ENCODE data around the gene KLF7.

KLF7 gene

GRCh38 chr2:207085110-207085509 is 80.6 kb downstream of the KLF7 start:
- H3K4me3 ChIP-seq (ENCODE audit: insufficient read depth, low read depth, low read length), result no peak overlapping the region
- H3K27ac ChIP-seq (ENCODE audit: insufficient read depth, low read depth, low read length, poor library complexity, severe bottlenecking), result no peak overlapping the region
- H3K4me1 ChIP-seq (ENCODE audit: control insufficient read depth, insufficient read depth, low read length), result no peaks in the 10 kb centered on the region
- WGBS, 2 experiments, result 93 to 95% methylated on average over 5 of the region's 5 CpGs
- H3K36me3 ChIP-seq (ENCODE audit: control insufficient read depth, insufficient read depth, low read length), result no peaks in the 10 kb centered on the region
- no peaks in the 10 kb centered on the region for H3K9me3 ChIP-seq (ENCODE audit: control insufficient read depth, low read length)
- no peaks in the 10 kb centered on the region for H3K27me3 ChIP-seq (ENCODE audit: control insufficient read depth, insufficient read depth, low read length, poor library complexity, severe bottlenecking)

- Histone ChIP-seq H3K4me3 (ENCODE audit: insufficient read depth, low read depth, low read length) (no peak overlapping the region), H3K9me3 (ENCODE audit: control insufficient read depth, low read length) (no peaks in the 10 kb centered on the region), H3K4me1 (ENCODE audit: control insufficient read depth, insufficient read depth, low read length) (no peaks in the 10 kb centered on the region), H3K27ac (ENCODE audit: insufficient read depth, low read depth, low read length, poor library complexity, severe bottlenecking) (no peak overlapping the region), H3K36me3 (ENCODE audit: control insufficient read depth, insufficient read depth, low read length) (no peaks in the 10 kb centered on the region), H3K27me3 (ENCODE audit: control insufficient read depth, insufficient read depth, low read length, poor library complexity, severe bottlenecking) (no peaks in the 10 kb centered on the region)
- WGBS, 2 experiments, result 92 to 93% methylated on average over 2 of the region's 2 CpGs
Observed at GRCh38 chr2:207083361-207084110, 82.2 kb downstream of the KLF7 start.

GRCh38 chr2:207082619-207083018 is 83.1 kb downstream of the KLF7 start:
- Histone ChIP-seq H3K9me3 (ENCODE audit: control insufficient read depth, low read length) (no peaks in the 10 kb centered on the region), H3K27me3 (ENCODE audit: control insufficient read depth, insufficient read depth, low read length, poor library complexity, severe bottlenecking) (no peaks in the 10 kb centered on the region), H3K4me3 (ENCODE audit: insufficient read depth, low read depth, low read length) (no peak overlapping the region), H3K4me1 (ENCODE audit: control insufficient read depth, insufficient read depth, low read length) (no peaks in the 10 kb centered on the region), H3K27ac (ENCODE audit: insufficient read depth, low read depth, low read length, poor library complexity, severe bottlenecking) (no peak overlapping the region), H3K36me3 (ENCODE audit: control insufficient read depth, insufficient read depth, low read length) (no peaks in the 10 kb centered on the region)
- 92 to 96% methylated on average over 2 to 3 of the region's 4 CpGs for WGBS, 2 experiments

- WGBS, 2 experiments, result 95 to 96% methylated on average over 6 of the region's 6 CpGs
- no peaks in the 10 kb centered on the region for H3K27me3 ChIP-seq (ENCODE audit: control insufficient read depth, insufficient read depth, low read length, poor library complexity, severe bottlenecking)
- H3K27ac ChIP-seq (ENCODE audit: insufficient read depth, low read depth, low read length, poor library complexity, severe bottlenecking), result no peak overlapping the region
- peaks cover 5% of the 10 kb centered on the region for H3K4me1 ChIP-seq (ENCODE audit: control insufficient read depth, insufficient read depth, low read length)
- no peaks in the 10 kb centered on the region for H3K9me3 ChIP-seq (ENCODE audit: control insufficient read depth, low read length)
- H3K36me3 ChIP-seq (ENCODE audit: control insufficient read depth, insufficient read depth, low read length), result no peaks in the 10 kb centered on the region
- H3K4me3 ChIP-seq (ENCODE audit: insufficient read depth, low read depth, low read length), result no peak overlapping the region
Observed at GRCh38 chr2:207078186-207078798, 87.5 kb downstream of the KLF7 start.

- H3K4me3 ChIP-seq (ENCODE audit: insufficient read depth, low read depth, low read length), result no peak overlapping the region
- H3K9me3 ChIP-seq (ENCODE audit: control insufficient read depth, low read length), result no peaks in the 10 kb centered on the region
- peaks cover 5% of the 10 kb centered on the region for H3K4me1 ChIP-seq (ENCODE audit: control insufficient read depth, insufficient read depth, low read length)
- H3K36me3 ChIP-seq (ENCODE audit: control insufficient read depth, insufficient read depth, low read length), result no peaks in the 10 kb centered on the region
- WGBS, 2 experiments, result 92% methylated on average over 2 of the region's 2 CpGs
- no peaks in the 10 kb centered on the region for H3K27me3 ChIP-seq (ENCODE audit: control insufficient read depth, insufficient read depth, low read length, poor library complexity, severe bottlenecking)
- no peak overlapping the region for H3K27ac ChIP-seq (ENCODE audit: insufficient read depth, low read depth, low read length, poor library complexity, severe bottlenecking)
Observed at GRCh38 chr2:207077266-207077665, 88.5 kb downstream of the KLF7 start.

GRCh38 chr2:207075456-207075855 is 90.3 kb downstream of the KLF7 start:
- Histone ChIP-seq H3K27me3 (ENCODE audit: control insufficient read depth, insufficient read depth, low read length, poor library complexity, severe bottlenecking) (no peaks in the 10 kb centered on the region), H3K4me3 (ENCODE audit: insufficient read depth, low read depth, low read length) (no peak overlapping the region), H3K36me3 (ENCODE audit: control insufficient read depth, insufficient read depth, low read length) (no peaks in the 10 kb centered on the region), H3K9me3 (ENCODE audit: control insufficient read depth, low read length) (no peaks in the 10 kb centered on the region), H3K27ac (ENCODE audit: insufficient read depth, low read depth, low read length, poor library complexity, severe bottlenecking) (no peak overlapping the region), H3K4me1 (ENCODE audit: control insufficient read depth, insufficient read depth, low read length) (peaks cover 5% of the 10 kb centered on the region)
- 94% methylated on average over 6 of the region's 6 CpGs for WGBS, 2 experiments

- Histone ChIP-seq H3K4me3 (ENCODE audit: insufficient read depth, low read depth, low read length) (no peak overlapping the region), H3K4me1 (ENCODE audit: control insufficient read depth, insufficient read depth, low read length) (peaks cover 5% of the 10 kb centered on the region), H3K36me3 (ENCODE audit: control insufficient read depth, insufficient read depth, low read length) (no peaks in the 10 kb centered on the region), H3K27ac (ENCODE audit: insufficient read depth, low read depth, low read length, poor library complexity, severe bottlenecking) (no peak overlapping the region), H3K27me3 (ENCODE audit: control insufficient read depth, insufficient read depth, low read length, poor library complexity, severe bottlenecking) (no peaks in the 10 kb centered on the region), H3K9me3 (ENCODE audit: control insufficient read depth, low read length) (no peaks in the 10 kb centered on the region)
- WGBS, 2 experiments, result 75% methylated on average over 12 of the region's 12 CpGs
Observed at GRCh38 chr2:207073801-207074678, 91.7 kb downstream of the KLF7 start.

GRCh38 chr2:207073412-207073800 is 92.3 kb downstream of the KLF7 start:
- Histone ChIP-seq H3K4me1 (ENCODE audit: control insufficient read depth, insufficient read depth, low read length) (peaks cover 5% of the 10 kb centered on the region), H3K27ac (ENCODE audit: insufficient read depth, low read depth, low read length, poor library complexity, severe bottlenecking) (no peak overlapping the region)

GRCh38 chr2:207072571-207072970 is 93.2 kb downstream of the KLF7 start:
- H3K4me3 ChIP-seq (ENCODE audit: insufficient read depth, low read depth, low read length), result no peak overlapping the region
- no CpG with 5 or more reads among the region's 1 CpG for WGBS, 2 experiments
- no peaks in the 10 kb centered on the region for H3K27me3 ChIP-seq (ENCODE audit: control insufficient read depth, insufficient read depth, low read length, poor library complexity, severe bottlenecking)
- no peaks in the 10 kb centered on the region for H3K9me3 ChIP-seq (ENCODE audit: control insufficient read depth, low read length)
- no peaks in the 10 kb centered on the region for H3K36me3 ChIP-seq (ENCODE audit: control insufficient read depth, insufficient read depth, low read length)
- H3K4me1 ChIP-seq (ENCODE audit: control insufficient read depth, insufficient read depth, low read length), result peaks cover 5% of the 10 kb centered on the region
- H3K27ac ChIP-seq (ENCODE audit: insufficient read depth, low read depth, low read length, poor library complexity, severe bottlenecking), result no peak overlapping the region

More at GRCh38 chr2:207073412-207073800, 92.3 kb downstream of the KLF7 start:
- Histone ChIP-seq H3K9me3 (ENCODE audit: control insufficient read depth, low read length) (no peaks in the 10 kb centered on the region), H3K27me3 (ENCODE audit: control insufficient read depth, insufficient read depth, low read length, poor library complexity, severe bottlenecking) (no peaks in the 10 kb centered on the region), H3K4me3 (ENCODE audit: insufficient read depth, low read depth, low read length) (no peak overlapping the region), H3K36me3 (ENCODE audit: control insufficient read depth, insufficient read depth, low read length) (no peaks in the 10 kb centered on the region)

GRCh38 chr2:207071820-207072219 is 93.9 kb downstream of the KLF7 start:
- Histone ChIP-seq H3K4me1 (ENCODE audit: control insufficient read depth, insufficient read depth, low read length) (peaks cover 5% of the 10 kb centered on the region), H3K36me3 (ENCODE audit: control insufficient read depth, insufficient read depth, low read length) (no peaks in the 10 kb centered on the region), H3K9me3 (ENCODE audit: control insufficient read depth, low read length) (no peaks in the 10 kb centered on the region), H3K27ac (ENCODE audit: insufficient read depth, low read depth, low read length, poor library complexity, severe bottlenecking) (no peak overlapping the region), H3K27me3 (ENCODE audit: control insufficient read depth, insufficient read depth, low read length, poor library complexity, severe bottlenecking) (no peaks in the 10 kb centered on the region), H3K4me3 (ENCODE audit: insufficient read depth, low read depth, low read length) (no peak overlapping the region)
- 93 to 95% methylated on average over 4 of the region's 4 CpGs for WGBS, 2 experiments

Measured in ectodermal cell (in vitro differentiated cells).